IMR-90 (cell line): ENCODE data around the gene SARS1. TPM values are rescaled to one million over a fixed set of nuclear protein-coding genes. Genes with fewer than 3 reads are reported as not detected.
A peak's percentile ranks its signal among the peaks of the same experiment; 100 is the strongest.

Experiments
- ATAC-seq: fragments of 200-7000 bp; cut with Tn5 transposase; 2 replicates; pipeline ENCODE4 v1.9.1; 2020; ENCODE audit warnings: low read depth, mild to moderate bottlenecking, moderate library complexity
- BruUV-seq: library from RNA; stranded (reverse); fragments of 400-500 nt; replicated peaks from 2 replicates; lab custom pipeline; 2021; lab: Mats Ljungman, UMichigan
- CTCF ChIA-PET: fragments of 300-600 bp; formaldehyde crosslinking; extraction: SDS; loops from one replicate; lab custom pipeline; 2021; ENCODE audit warnings: antibody characterized with exemption; lab: Yijun Ruan, JAX
- POLR2A ChIA-PET: fragments of 300-600 bp; sonication (Branson Sonifier 250); formaldehyde crosslinking; loops from one replicate; lab custom pipeline; 2022; ENCODE audit warnings: antibody characterized with exemption; ENCODE audit not compliant: unreplicated experiment; lab: Charles Lee
- DNase-seq: peaks from one replicate; pipeline ENCODE4 v3.0.0; 2013
- H2AFZ ChIP-seq: replicated peaks from 2 replicates; pipeline ENCODE3; 2013; ENCODE audit warnings: low read length, mild to moderate bottlenecking; ENCODE audit not compliant: poor library complexity
- H2AK5ac ChIP-seq: 2 replicates; pipeline ENCODE4 v1.6.1; 2013; ENCODE audit warnings: low read depth, low read length, inconsistent platforms
- H2AK9ac ChIP-seq: replicated peaks from 2 replicates; pipeline ENCODE3; 2013; ENCODE audit warnings: mild to moderate bottlenecking, low read depth, low read length, moderate library complexity; ENCODE audit not compliant: poor library complexity
- H2BK120ac ChIP-seq: 2 replicates; pipeline ENCODE4 v1.6.1; 2013; ENCODE audit warnings: low read depth, low read length, inconsistent platforms
- H2BK15ac ChIP-seq: 3 replicates; pipeline ENCODE4 v1.6.1; 2013; ENCODE audit warnings: low read depth, low read length, inconsistent platforms
- H2BK20ac ChIP-seq: 2 replicates; pipeline ENCODE4 v1.6.1; 2013; ENCODE audit warnings: low read depth, mild to moderate bottlenecking, inconsistent platforms, low read length, moderate library complexity
- H2BK5ac ChIP-seq: 2 replicates; pipeline ENCODE4 v1.6.1; 2013; ENCODE audit warnings: mild to moderate bottlenecking, low read depth, low read length, inconsistent platforms; ENCODE audit not compliant: poor library complexity, severe bottlenecking
- H3K14ac ChIP-seq: replicated peaks from 2 replicates; pipeline ENCODE4 v1.6.1; 2013; ENCODE audit warnings: low read depth, low read length, inconsistent platforms
- H3K18ac ChIP-seq: 2 replicates; pipeline ENCODE4 v1.6.1; 2013; ENCODE audit warnings: low read depth, low read length, control low read depth
- H3K23ac ChIP-seq: 2 replicates; pipeline ENCODE4 v1.6.1; 2013; ENCODE audit warnings: low read depth, low read length, inconsistent platforms
- H3K27ac ChIP-seq: 2 replicates; pipeline ENCODE4 v1.5.1; 2013; ENCODE audit warnings: mild to moderate bottlenecking, control low read depth, low read length; ENCODE audit not compliant: insufficient read depth
- H3K27me3 ChIP-seq: 2 replicates; pipeline ENCODE4 v1.6.1; 2013; ENCODE audit warnings: low read length; ENCODE audit not compliant: control insufficient read depth, insufficient read depth
- H3K36me3 ChIP-seq: 2 replicates; pipeline ENCODE4 v1.6.1; 2013; ENCODE audit warnings: low read length, mixed read lengths; ENCODE audit not compliant: control insufficient read depth, insufficient read depth
- H3K4ac ChIP-seq: 2 replicates; pipeline ENCODE4 v1.6.1; 2013; ENCODE audit warnings: low read depth, low read length, inconsistent platforms
- H3K4me1 ChIP-seq: 2 replicates; pipeline ENCODE4 v1.6.1; 2013; ENCODE audit warnings: low read length, mixed read lengths; ENCODE audit not compliant: control insufficient read depth, insufficient read depth
- H3K4me2 ChIP-seq: 2 replicates; pipeline ENCODE4 v1.6.1; 2013; ENCODE audit warnings: low read depth, mild to moderate bottlenecking, control low read depth, low read length, moderate library complexity
- H3K4me3 ChIP-seq: 2 replicates; pipeline ENCODE4 v1.5.1; 2013; ENCODE audit warnings: low read depth, mild to moderate bottlenecking, control low read depth, low read length, moderate library complexity; ENCODE audit not compliant: insufficient read depth
- H3K56ac ChIP-seq: 2 replicates; pipeline ENCODE4 v1.6.1; 2013; ENCODE audit warnings: low read length, inconsistent platforms; ENCODE audit not compliant: insufficient read depth; ENCODE audit errors: extremely low read depth
- H3K79me1 ChIP-seq, 2 experiments: 2 replicates each; pipeline ENCODE4 v1.6.1; 2013; ENCODE audit warnings: low read length in 2 of 2, inconsistent platforms in 1 of 2, low read depth in 1 of 2
- H3K9ac ChIP-seq: 2 replicates; pipeline ENCODE4 v1.6.1; 2013; ENCODE audit warnings: low read depth, low read length, control low read depth
- H3K9me1 ChIP-seq: 2 replicates; pipeline ENCODE4 v1.6.1; 2013; ENCODE audit warnings: low read length, inconsistent platforms; ENCODE audit not compliant: insufficient read depth
- H3K9me3 ChIP-seq: 2 replicates; pipeline ENCODE4 v1.6.1; 2013; ENCODE audit warnings: low read length; ENCODE audit not compliant: control insufficient read depth, insufficient read depth
- H4K20me1 ChIP-seq: 2 replicates; pipeline ENCODE4 v1.6.1; 2013; ENCODE audit warnings: low read length, inconsistent platforms; ENCODE audit not compliant: insufficient read depth
- H4K5ac ChIP-seq: 2 replicates; pipeline ENCODE4 v1.6.1; 2013; ENCODE audit warnings: mild to moderate bottlenecking, low read depth, low read length, control low read depth
- H4K8ac ChIP-seq, 2 experiments: 2 replicates each; pipeline ENCODE4 v1.6.1; 2013; ENCODE audit warnings: low read depth in 2 of 2, low read length in 2 of 2, control low read depth in 1 of 2, inconsistent platforms in 1 of 2
- H4K91ac ChIP-seq: 2 replicates; pipeline ENCODE4 v1.6.1; 2013; ENCODE audit warnings: low read depth, low read length, inconsistent platforms; ENCODE audit not compliant: insufficient read depth
- CEBPB ChIP-seq: IDR thresholded peaks from 2 replicates; pipeline ENCODE4 v1.6.1; 2012; ENCODE audit warnings: low read depth, low read length, improper control_type of control experiment
- RFX5 ChIP-seq: IDR thresholded peaks from 2 replicates; pipeline ENCODE4 v1.8.0; 2012; ENCODE audit warnings: low read depth, mild to moderate bottlenecking, low read length, moderate library complexity
- WGBS, 2 experiments: methylation state at CpG; one replicate each; pipeline versions ENCODE4 v1.1.5 to v1.1.7; 2013; ENCODE audit warnings: missing lambda C conversion rate in 2 of 2; ENCODE audit not compliant: insufficient read length in 1 of 2; ENCODE audit errors: extremely low coverage in 2 of 2; 5-methylcytosine and 5-hydroxymethylcytosine counted together
- dilution Hi-C: fragments of 300-500 bp; cut with HindIII; formaldehyde crosslinking; loops from one replicate; pipeline ENCODE4 v1.14.3; 2018; ENCODE audit warnings: low sequenced_read_pairs; ENCODE audit not compliant: unreplicated experiment
- in situ Hi-C: fragments of 300-500 bp; cut with MboI; formaldehyde crosslinking; loops from 3 replicates; pipeline ENCODE4 v1.14.3; 2019; ENCODE audit warnings: low sequenced_read_pairs, inconsistent platforms, mixed read lengths
- intact Hi-C: fragments of 100-400 bp; cut with micrococcal nuclease; formaldehyde crosslinking; loops from 2 replicates; pipeline ENCODE4 v1.10.0; 2022
- polyA plus RNA-seq, 3 experiments: library from polyadenylated mRNA; depleted of rRNA; stranded (reverse); fragments of >200 nt; gene quantifications; 2 replicates each; pipeline ENCODE4 v1.2.3, GENCODE V29; 2012; ENCODE audit warnings: low replicate concordance in 1 of 3
- total RNA-seq: library from RNA; depleted of rRNA; stranded (reverse); fragments of >200 nt; gene quantifications from 2 replicates; pipeline ENCODE4 v1.2.3, GENCODE V29; 2012

The SARS1 gene
- total and polyA plus RNA-seq, 2 of the 4 experiments (the other 2 are of a cell fraction) = 231 to 348 TPM

DNA sequence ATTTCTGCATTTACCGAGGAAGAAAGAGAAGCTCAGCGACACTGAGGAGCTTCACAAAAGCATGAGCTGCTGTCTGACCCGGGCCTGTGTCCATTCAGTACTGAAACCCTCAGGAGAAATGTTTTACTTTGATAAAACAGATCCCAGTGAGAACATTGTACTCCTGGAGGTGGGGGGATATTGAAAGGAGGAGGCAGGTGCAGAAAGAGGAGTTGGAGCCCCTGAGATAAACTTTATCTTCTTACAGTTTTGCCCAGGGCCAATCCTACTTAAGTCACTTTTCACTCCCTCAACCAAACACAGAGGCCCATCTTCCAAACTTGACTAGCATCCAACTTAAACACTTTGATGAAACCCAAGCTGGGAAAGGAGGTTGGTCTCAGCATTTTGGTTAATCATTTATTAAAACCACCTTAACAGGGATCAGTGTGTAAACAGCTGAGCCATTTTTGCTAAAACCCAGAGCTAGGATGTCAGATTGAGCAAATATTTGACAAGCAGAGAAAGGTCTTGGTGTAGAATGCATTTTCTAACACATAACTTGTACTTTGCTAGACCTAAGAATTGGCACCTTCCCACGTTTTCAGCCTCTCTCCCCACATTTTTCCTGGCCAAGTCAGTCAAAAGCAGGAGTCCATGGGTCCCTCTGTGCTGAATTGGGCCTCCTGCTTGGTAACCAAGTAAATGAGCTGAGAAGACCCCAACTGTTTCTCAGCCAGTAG is 32.5 kb upstream of the SARS1 start:
- Histone ChIP-seq H4K20me1 (no peaks in the 10 kb centered on the region), H3K4me2 (no peak overlapping the region; the same call in 1 of the 2 replicates), H3K4me1 (peaks cover 11% of the 10 kb centered on the region), H4K5ac (no peak overlapping the region), H2BK15ac (no peak overlapping the region), H2AFZ (no peak overlapping the region), H4K8ac (no peak overlapping the region), H2AK5ac (no peak overlapping the region), H3K9me1 (no peaks in the 10 kb centered on the region), H3K79me1 (no peaks in the 10 kb centered on the region), H2BK5ac (no peak overlapping the region), H2BK120ac (no peak overlapping the region), H3K27me3 (no peaks in the 10 kb centered on the region), H3K18ac (no peak overlapping the region), H3K9ac (no peak overlapping the region), H2AK9ac (no peak overlapping the region), H3K23ac (no peak overlapping the region), H3K4me3 (no peak overlapping the region), H3K36me3 (no peaks in the 10 kb centered on the region), H2BK20ac (no peak overlapping the region), H3K4ac (no peak overlapping the region), H3K14ac (0 out of 2 replicates have a peak overlapping the region, but pooled peaks have one; percentile 7), H3K27ac (peak overlapping the region; percentile 17; the same call in 1 of the 2 replicates), H3K56ac (no peak overlapping the region), H4K91ac (no peak overlapping the region), H3K9me3 (no peaks in the 10 kb centered on the region)
- POLR2A ChIA-PET = no interaction called here
- intact Hi-C loops = no loop called here
- no TSS peak for BruUV-seq
- ATAC-seq (peak; percentile 70), DNase-seq (peak; percentile 65)
- CTCF ChIA-PET = interaction anchor here (0.9 kb wide), 1 partner anchor 10 kb away, joined by 3 read pairs; no protein-coding TSS in a partner anchor
- TF ChIP-seq CEBPB (no peak), RFX5 (no peak)
- in situ Hi-C loops = no loop called here
- WGBS, 2 experiments = no CpG with 5 or more reads among the region's 4 CpGs
- dilution Hi-C loops = no loop called here
